Upper lobe of left lung (tissue), 4 donors: Measurements from ENCODE around the gene GEMIN8.

Experiments used
- CTCF ChIP-seq, 6 experiments: fragments of 450-650 bp in 4 of 6; fragments of 200-600 bp in 2 of 6; sonication (generic) in 2 of 6; IDR thresholded peaks; one replicate each; pipeline ENCODE4 v1.5.1; 2016 to 2019; ENCODE audit warnings: antibody characterized with exemption in 6 of 6
- EP300 ChIP-seq, 4 donors: sonication (generic); formaldehyde crosslinking; IDR thresholded peaks; one replicate each; pipeline ENCODE4 v1.5.1; 2017; ENCODE audit warnings: antibody characterized with exemption in 4 of 4, control low read depth in 2 of 4
- POLR2A ChIP-seq, 4 donors: fragments of 450-650 bp; IDR thresholded peaks; one replicate each; pipeline ENCODE4 v1.5.1; 2016 to 2017; ENCODE audit warnings: antibody characterized with exemption in 4 of 4, mild to moderate bottlenecking in 2 of 4
- POLR2AphosphoS5 ChIP-seq, 2 donors: sonication (generic); formaldehyde crosslinking; IDR thresholded peaks; one replicate each; pipeline ENCODE4 v1.5.1; 2017; ENCODE audit warnings: antibody characterized with exemption in 2 of 2

- TF ChIP-seq POLR2AphosphoS5 (IDR thresholded peaks at IDR 0.05) (no peak), POLR2A (IDR thresholded peaks at IDR 0.05) (no peak), CTCF (IDR thresholded peaks at IDR 0.05) (no peak), EP300 (IDR thresholded peaks at IDR 0.05) (no peak)
These were observed 12.3 kb downstream of the GEMIN8 start for GRCh38 chrX:14017399-14017798.
